H9 (cell line): ENCODE data around the gene KCNH4. TPM values are rescaled to one million over a fixed set of nuclear protein-coding genes. Genes with fewer than 3 reads are reported as not detected.
A peak's percentile ranks its signal among the peaks of the same experiment; 100 is the strongest.

ENCODE experiments used
- DNase-seq: peaks from one replicate; pipeline ENCODE4 v3.0.0-alpha.2; 2017
- H2AFZ ChIP-seq: one replicate; pipeline ENCODE4 v1.6.1; 2013; ENCODE audit warnings: mild to moderate bottlenecking, low read length, control low read depth, moderate library complexity
- H2AK5ac ChIP-seq: 2 replicates; pipeline ENCODE4 v1.6.1; 2013; ENCODE audit warnings: low read length, control low read depth, mixed read lengths; ENCODE audit not compliant: insufficient read length
- H2BK120ac ChIP-seq: one replicate; pipeline ENCODE4 v1.6.1; 2013; ENCODE audit warnings: low read depth, mild to moderate bottlenecking, low read length, control low read depth, inconsistent platforms; ENCODE audit not compliant: poor library complexity, severe bottlenecking
- H2BK12ac ChIP-seq: 2 replicates; pipeline ENCODE4 v1.6.1; 2013; ENCODE audit warnings: low read length, control low read depth, mixed read lengths, low read depth; ENCODE audit not compliant: insufficient read length
- H2BK15ac ChIP-seq: 2 replicates; pipeline ENCODE4 v1.6.1; 2013; ENCODE audit warnings: low read depth, low read length, control low read depth
- H2BK20ac ChIP-seq: one replicate; pipeline ENCODE4 v1.6.1; 2013; ENCODE audit warnings: low read depth, mild to moderate bottlenecking, low read length, control low read depth, inconsistent platforms; ENCODE audit not compliant: poor library complexity, severe bottlenecking
- H2BK5ac ChIP-seq: 2 replicates; pipeline ENCODE4 v1.6.1; 2013; ENCODE audit warnings: low read length, control low read depth, mixed read lengths; ENCODE audit not compliant: insufficient read length
- H3K14ac ChIP-seq: 2 replicates; pipeline ENCODE4 v1.6.1; 2013; ENCODE audit warnings: low read length, control low read depth; ENCODE audit not compliant: insufficient read depth
- H3K18ac ChIP-seq: 2 replicates; pipeline ENCODE4 v1.6.1; 2013; ENCODE audit warnings: low read depth, mild to moderate bottlenecking, mixed read lengths, low read length, control low read depth; ENCODE audit not compliant: insufficient read length
- H3K23ac ChIP-seq: 2 replicates; pipeline ENCODE4 v1.6.1; 2013; ENCODE audit warnings: low read length, control low read depth, mixed read lengths, low read depth; ENCODE audit not compliant: insufficient read length
- H3K23me2 ChIP-seq: 2 replicates; pipeline ENCODE4 v1.6.1; 2013; ENCODE audit warnings: low read depth, mild to moderate bottlenecking, mixed read lengths, low read length, control low read depth; ENCODE audit not compliant: insufficient read length, poor library complexity, severe bottlenecking
- H3K27ac ChIP-seq: 2 replicates; pipeline ENCODE4 v1.5.1; 2013; ENCODE audit warnings: low read length, control low read depth, mixed read lengths, low read depth; ENCODE audit not compliant: insufficient read length
- H3K27me3 ChIP-seq: 2 replicates; pipeline ENCODE4 v1.6.1; 2013; ENCODE audit warnings: low read length, control low read depth, inconsistent platforms; ENCODE audit not compliant: insufficient read depth
- H3K4ac ChIP-seq: 2 replicates; pipeline ENCODE4 v1.6.1; 2013; ENCODE audit warnings: low read depth, mild to moderate bottlenecking, control low read depth, inconsistent platforms, low read length, moderate library complexity
- H3K4me1 ChIP-seq: 2 replicates; pipeline ENCODE4 v1.6.1; 2013; ENCODE audit warnings: low read length, control low read depth, inconsistent platforms; ENCODE audit not compliant: insufficient read depth
- H3K4me2 ChIP-seq: 2 replicates; pipeline ENCODE4 v1.6.1; 2013; ENCODE audit warnings: low read length, control low read depth, mixed read lengths; ENCODE audit not compliant: insufficient read length, insufficient read depth
- H3K56ac ChIP-seq: 2 replicates; pipeline ENCODE4 v1.6.1; 2013; ENCODE audit warnings: low read depth, mild to moderate bottlenecking, mixed read lengths, low read length, control low read depth; ENCODE audit not compliant: insufficient read length
- H3K79me1 ChIP-seq: 2 replicates; pipeline ENCODE4 v1.6.1; 2013; ENCODE audit warnings: low read depth, mild to moderate bottlenecking, moderate library complexity, low read length, control low read depth, inconsistent platforms; ENCODE audit not compliant: insufficient read depth, poor library complexity, severe bottlenecking
- H3K79me2 ChIP-seq: 2 replicates; pipeline ENCODE4 v1.6.1; 2013; ENCODE audit warnings: low read length, control low read depth, inconsistent platforms; ENCODE audit not compliant: insufficient read depth
- H3K9ac ChIP-seq: 2 replicates; pipeline ENCODE4 v1.6.1; 2013; ENCODE audit warnings: low read length, control low read depth, mixed read lengths; ENCODE audit not compliant: insufficient read length; ENCODE audit errors: extremely low read depth
- H3K9me3 ChIP-seq: one replicate; pipeline ENCODE4 v1.6.1; 2013; ENCODE audit warnings: low read depth, low read length, inconsistent platforms; ENCODE audit not compliant: control insufficient read depth
- H3T11ph ChIP-seq: one replicate; pipeline ENCODE4 v1.6.1; 2013; ENCODE audit warnings: mild to moderate bottlenecking, low read length, control low read depth, inconsistent platforms
- H4K20me1 ChIP-seq: one replicate; pipeline ENCODE4 v1.6.1; 2013; ENCODE audit not compliant: control insufficient read depth, insufficient read length, insufficient read depth
- H4K5ac ChIP-seq: 2 replicates; pipeline ENCODE4 v1.6.1; 2013; ENCODE audit warnings: low read depth, mild to moderate bottlenecking, mixed read lengths, low read length, control low read depth; ENCODE audit not compliant: insufficient read length
- H4K8ac ChIP-seq: replicated peaks from 2 replicates; pipeline ENCODE4 v1.6.1; 2013; ENCODE audit warnings: low read length, control low read depth, mixed read lengths, low read depth; ENCODE audit not compliant: insufficient read length
- H4K91ac ChIP-seq: 2 replicates; pipeline ENCODE4 v1.6.1; 2013; ENCODE audit warnings: low read depth, mild to moderate bottlenecking, moderate library complexity, mixed read lengths, low read length, control low read depth; ENCODE audit not compliant: insufficient read length
- H3K27ac Mint-ChIP-seq, 3 experiments: 2 replicates in 2 of 3; 3 replicates in 1 of 3; pipeline ENCODE4 v1.8.0; 2020 to 2021; ENCODE audit warnings: mixed read lengths in 3 of 3, mild to moderate bottlenecking in 1 of 3, moderate library complexity in 1 of 3
- H3K27me3 Mint-ChIP-seq: 2 replicates; pipeline ENCODE4 v1.8.0; 2021; ENCODE audit warnings: low read depth, mild to moderate bottlenecking, moderate library complexity, mixed read lengths
- H3K36me3 Mint-ChIP-seq, 3 experiments: 2 replicates in 2 of 3; 3 replicates in 1 of 3; pipeline ENCODE4 v1.8.0; 2020 to 2021; ENCODE audit warnings: low read depth in 3 of 3, mixed read lengths in 3 of 3; ENCODE audit not compliant: insufficient read depth in 1 of 3
- H3K4me1 Mint-ChIP-seq, 2 experiments: 2 replicates each; pipeline ENCODE4 v1.8.0; 2020; ENCODE audit warnings: mixed read lengths in 2 of 2
- H3K4me3 Mint-ChIP-seq, 2 experiments: 2 replicates in 1 of 2; 3 replicates in 1 of 2; pipeline ENCODE4 v1.8.0; 2020 to 2021; ENCODE audit warnings: mild to moderate bottlenecking in 2 of 2, mixed read lengths in 2 of 2, moderate library complexity in 1 of 2
- H3K9me3 Mint-ChIP-seq, 2 experiments: 2 replicates in 1 of 2; 3 replicates in 1 of 2; pipeline ENCODE4 v1.8.0; 2020; ENCODE audit warnings: mild to moderate bottlenecking in 2 of 2, mixed read lengths in 2 of 2, moderate library complexity in 1 of 2
- WGBS: extraction: QIAGEN DNeasy Blood & Tissue Kit; methylation state at CpG from one replicate; pipeline ENCODE4 v1.1.7; 2013; ENCODE audit warnings: missing lambda C conversion rate, low lambda C conversion rate, mixed read lengths; ENCODE audit not compliant: insufficient read length; ENCODE audit errors: extremely low coverage; 5-methylcytosine and 5-hydroxymethylcytosine counted together
- total RNA-seq: library from RNA; stranded (reverse); gene quantifications from 2 replicates; pipeline ENCODE4 v1.2.1, GENCODE V29; 2021
- TF ChIP-seq, protein P1 (sequence below): fragments of 200-600 bp; sonication (generic); conservative IDR thresholded peaks from 3 replicates; pipeline ENCODE4 v1.8.0; 2021; ENCODE audit warnings: antibody characterized with exemption, mild to moderate bottlenecking

KCNH4 gene
- total RNA-seq, 1 experiment from 2014 or later, result not detected

DNA sequence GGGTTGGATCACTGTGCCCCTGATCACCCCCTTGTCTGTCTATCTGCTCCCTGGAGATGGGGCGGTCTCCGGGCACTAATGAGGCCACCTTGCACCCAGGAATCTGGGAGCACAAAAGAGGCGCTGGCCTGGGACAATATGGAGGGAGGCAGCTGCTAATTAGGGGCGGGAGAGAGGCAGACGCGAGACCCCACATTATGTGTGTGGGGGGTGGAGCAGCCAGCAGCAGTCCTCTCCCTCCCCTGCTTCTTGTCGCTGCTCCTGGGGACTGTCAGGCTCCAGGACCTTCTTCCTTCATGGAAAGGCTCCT lies 4.6 kb upstream of the KCNH4 start:
- no peak overlapping the region for H3K4ac ChIP-seq
- H3K56ac ChIP-seq, result no peak overlapping the region
- H3K9me3 ChIP-seq, result no peaks in the 10 kb centered on the region
- H2AK5ac ChIP-seq, result no peak overlapping the region
- no peak overlapping the region for H2BK5ac ChIP-seq
- no peaks in the 10 kb centered on the region for H4K20me1 ChIP-seq
- no peak overlapping the region for H3T11ph ChIP-seq
- no peaks in the 10 kb centered on the region for H3K79me1 ChIP-seq
- no peak overlapping the region for H4K91ac ChIP-seq
- H3K23ac ChIP-seq, result no peak overlapping the region
- Mint-ChIP-seq H3K36me3 (no peaks in the 10 kb centered on the region), H3K27me3 (peaks cover 53% of the 10 kb centered on the region), H3K4me1 (peaks cover 14 to 49% of the 10 kb centered on the region in 2 experiments), H3K4me3 (no peak overlapping the region), H3K9me3 (no peaks in the 10 kb centered on the region; a peak in 1 of 5 replicates), H3K27ac (no peak overlapping the region)
- no peak overlapping the region for H3K14ac ChIP-seq
- no peak overlapping the region for H2BK120ac ChIP-seq
- H2AFZ ChIP-seq, result no peak overlapping the region
- H3K9ac ChIP-seq, result no peak overlapping the region
- H3K27ac ChIP-seq, result no peak overlapping the region
- no peak overlapping the region for H3K4me2 ChIP-seq
- H2BK20ac ChIP-seq, result no peak overlapping the region
- no CpG with 5 or more reads among the region's 7 CpGs for WGBS
- H3K18ac ChIP-seq, result peak overlapping the region; percentile 20
- H2BK12ac ChIP-seq, result no peak overlapping the region
- H3K79me2 ChIP-seq, result no peaks in the 10 kb centered on the region
- TF ChIP-seq, protein P1, sequence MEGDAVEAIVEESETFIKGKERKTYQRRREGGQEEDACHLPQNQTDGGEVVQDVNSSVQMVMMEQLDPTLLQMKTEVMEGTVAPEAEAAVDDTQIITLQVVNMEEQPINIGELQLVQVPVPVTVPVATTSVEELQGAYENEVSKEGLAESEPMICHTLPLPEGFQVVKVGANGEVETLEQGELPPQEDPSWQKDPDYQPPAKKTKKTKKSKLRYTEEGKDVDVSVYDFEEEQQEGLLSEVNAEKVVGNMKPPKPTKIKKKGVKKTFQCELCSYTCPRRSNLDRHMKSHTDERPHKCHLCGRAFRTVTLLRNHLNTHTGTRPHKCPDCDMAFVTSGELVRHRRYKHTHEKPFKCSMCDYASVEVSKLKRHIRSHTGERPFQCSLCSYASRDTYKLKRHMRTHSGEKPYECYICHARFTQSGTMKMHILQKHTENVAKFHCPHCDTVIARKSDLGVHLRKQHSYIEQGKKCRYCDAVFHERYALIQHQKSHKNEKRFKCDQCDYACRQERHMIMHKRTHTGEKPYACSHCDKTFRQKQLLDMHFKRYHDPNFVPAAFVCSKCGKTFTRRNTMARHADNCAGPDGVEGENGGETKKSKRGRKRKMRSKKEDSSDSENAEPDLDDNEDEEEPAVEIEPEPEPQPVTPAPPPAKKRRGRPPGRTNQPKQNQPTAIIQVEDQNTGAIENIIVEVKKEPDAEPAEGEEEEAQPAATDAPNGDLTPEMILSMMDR, result no peak
- no peak overlapping the region for H4K5ac ChIP-seq
- H3K23me2 ChIP-seq, result peaks cover 17% of the 10 kb centered on the region
- H3K4me1 ChIP-seq, result peaks cover 3% of the 10 kb centered on the region; the same call in 1 of the 2 replicates
- no peak for DNase-seq
- H3K27me3 ChIP-seq, result peaks cover 10% of the 10 kb centered on the region; the same call in 1 of the 2 replicates
- no peak overlapping the region for H2BK15ac ChIP-seq
- no peak overlapping the region for H4K8ac ChIP-seq
